Psoas muscle (tissue), 8 donors: ENCODE results near the gene CLPTM1. TPM values are rescaled to one million over a fixed set of nuclear protein-coding genes. Genes with fewer than 3 reads are reported as not detected.
A peak's percentile ranks its signal among the peaks of the same experiment; 100 is the strongest.

ENCODE experiments used
- ATAC-seq, 4 donors: fragments of 200-7000 bp; cut with Tn5 transposase; one replicate each; pipeline ENCODE4 v1.9.1; 2020; ENCODE audit warnings: moderate library complexity in 3 of 4, mild to moderate bottlenecking in 2 of 4
- DNase-seq, 2 donors: peaks; one replicate each; pipeline ENCODE4 v3.0.0-alpha.2; 2020
- H3K27ac ChIP-seq: fragments of 200-600 bp; one replicate; pipeline ENCODE4 v1.8.0; 2022
- H3K27me3 ChIP-seq, 3 donors: fragments of 200-600 bp in 1 of 3; one replicate each; pipeline versions ENCODE4 v1.6.1 to v1.8.0; 2013 to 2022; ENCODE audit warnings: low read length in 2 of 3, mild to moderate bottlenecking in 2 of 3, moderate library complexity in 1 of 3; ENCODE audit not compliant: insufficient read depth in 3 of 3
- H3K36me3 ChIP-seq, 2 donors: fragments of 200-600 bp in 1 of 2; one replicate each; pipeline versions ENCODE4 v1.6.1 to v1.8.0; 2013 to 2022; ENCODE audit warnings: low read depth in 1 of 2, mild to moderate bottlenecking in 1 of 2, moderate library complexity in 1 of 2; ENCODE audit not compliant: insufficient read depth in 1 of 2
- H3K4me1 ChIP-seq: fragments of 200-600 bp; one replicate; pipeline ENCODE4 v1.8.0; 2022
- H3K4me3 ChIP-seq: fragments of 200-600 bp; one replicate; pipeline ENCODE4 v1.8.0; 2022; ENCODE audit warnings: mild to moderate bottlenecking
- H3K9me3 ChIP-seq: fragments of 200-600 bp; one replicate; pipeline ENCODE4 v1.8.0; 2022
- CTCF ChIP-seq: fragments of 200-600 bp; IDR thresholded peaks from one replicate; pipeline ENCODE4 v1.8.0; 2022; ENCODE audit warnings: antibody characterized with exemption
- WGBS, 3 donors: extraction: QIAGEN DNeasy Blood & Tissue Kit; methylation state at CpG; one replicate each; pipeline versions ENCODE4 v1.1.6 to v1.1.7; 2013; 5-methylcytosine and 5-hydroxymethylcytosine counted together
- intact Hi-C, 2 donors: fragments of 100-400 bp; cut with DNase I; formaldehyde crosslinking; loops; one replicate each; pipeline versions ENCODE4 v1.11.0 to v1.14.2; 2022
- long read RNA-seq, 2 donors: library from polyadenylated mRNA; unstranded; transcript quantifications; one replicate each; pipeline ENCODE4 v2.0.0, GENCODE V29; 2021
- polyA plus RNA-seq, 3 donors: library from polyadenylated mRNA; stranded (reverse); fragments of 200-250 nt; gene quantifications; one replicate each; pipeline ENCODE4 v1.2.3, GENCODE V29; 2013
- total RNA-seq, 4 donors: library from RNA; stranded (reverse); fragmentation: NEBNext Ultra II Directional in 2 of 4; extraction: Animal tissue kit (Norgen Biotek cat#: 25700) in 2 of 4; gene quantifications; one replicate each; pipeline versions ENCODE4 v1.2.1 to v1.2.4, GENCODE V29; 2021 to 2023
- donor health status: healthy with polysubstance abuse.
- donor health status: DM: no; HTN: no; CAD: no; lungs with moderate emphysema.
- donor health status: Bipolar disorder and iron deficiency.
- donor health status: healthy.
- donor health status: DM: yes; HTN: yes; CAD: no.
- donor health status: DM: no; HTN: no; CAD: no.
- donor health status: DM: no; HTN: no; CAD: no.
- donor health status: DM: yes; HTN: yes; CAD: no.

CLPTM1 gene
- total RNA-seq (10 to 100 TPM; 78.4 to 98.7 (median 84.8) TPM), polyA plus RNA-seq (100 to 1,000 TPM in 1 of 3 donors, 10 to 100 TPM in 2; 77.7 to 129 (median 98.3) TPM)
- long read RNA-seq, donor 1, transcript CLPTM1-201 (14 exons, 2,604 nt): major isoform, 51 of 66 reads
- long read RNA-seq, donor 1, partial matches to known transcripts: 6 of 66 reads
- long read RNA-seq, donor 1, other reads (novel, unspliced or antisense): 9 of 66 reads
- long read RNA-seq, donor 2, transcript CLPTM1-201 (14 exons, 2,604 nt): major isoform, 74 of 110 reads
- long read RNA-seq, donor 2, partial matches to known transcripts: 34 of 110 reads
- long read RNA-seq, donor 2, other reads (novel, unspliced or antisense): 2 of 110 reads

GRCh38 chr19:44954649-44955504, at the start of gene CLPTM1:
CLPTM1 (plus strand) TSS chr19:44955380; CDS start chr19:44955396, 16 bp downstream.
- Histone ChIP-seq H3K4me1 (peaks cover 41% of the 10 kb centered on the region), H3K27ac (peak within 1 kb of the TSS; percentile 97), H3K9me3 (no peaks in the 10 kb centered on the region), H3K4me3 (peak within 1 kb of the TSS; percentile 78), H3K27me3 (no peaks in the 10 kb centered on the region), H3K36me3 (peaks cover 0 to 10% of the 10 kb centered on the region in 2 donors)
- intact Hi-C loops: loop anchor here in 1 of 2 donors (2.0 kb wide), 1 partner anchor 46 kb away; the partner anchor contains the start of gene RELB
- 0 to 1% (median 1%) methylated on average over 41 to 65 of the region's 65 CpGs for WGBS, 3 donors
- ATAC-seq: peak; percentile 96 to 98 (median 96)
- no peak for TF ChIP-seq CTCF
- peak; percentile 97 to 99 for DNase-seq

GRCh38 chr19:44905437-44906160, 49.6 kb upstream of the CLPTM1 start, which contains the start of gene APOE:
APOE (plus strand) TSS chr19:44905796; CDS start chr19:44906625, 829 bp downstream.
- TF ChIP-seq CTCF: no peak
- intact Hi-C loops: loop anchor here (5.0 to 10.0 kb wide), 2 partner anchors 149 to 152 kb away; no protein-coding TSS in a partner anchor
- Histone ChIP-seq H3K27me3 (peaks cover 0 to 32% (median 18%) of the 10 kb centered on the region in 3 donors), H3K36me3 (peaks cover 0 to 26% of the 10 kb centered on the region in 2 donors), H3K4me1 (no peaks in the 10 kb centered on the region), H3K27ac (no peak within 1 kb of the TSS), H3K4me3 (peak within 1 kb of the TSS; percentile 18), H3K9me3 (no peaks in the 10 kb centered on the region)
- 1% methylated on average over 18 to 20 of the region's 20 CpGs for WGBS, 3 donors
- ATAC-seq (peak in 1 of 4 donors; percentile 18), DNase-seq (no peak)

GRCh38 chr19:44907613-44908012, 47.6 kb upstream of the CLPTM1 start:
- H3K27me3 ChIP-seq: peaks cover 0 to 48% (median 18%) of the 10 kb centered on the region in 3 donors
- H3K4me3 ChIP-seq: no peak overlapping the region
- no peak for DNase-seq
- peaks cover 0 to 5% of the 10 kb centered on the region in 2 donors for H3K36me3 ChIP-seq
- intact Hi-C loops: loop anchor here (5.0 to 10.0 kb wide), 2 partner anchors 147 to 150 kb away; no protein-coding TSS in a partner anchor
- WGBS, 3 donors: 82 to 86% (median 83%) methylated on average over 12 of the region's 12 CpGs
- H3K4me1 ChIP-seq: no peaks in the 10 kb centered on the region
- no peak overlapping the region for H3K27ac ChIP-seq
- no peak for TF ChIP-seq CTCF
- no peak for ATAC-seq
- no peaks in the 10 kb centered on the region for H3K9me3 ChIP-seq

GRCh38 chr19:44908074-44908835, 46.9 kb upstream of the CLPTM1 start:
- intact Hi-C loops: loop anchor here (5.0 to 10.0 kb wide), 2 partner anchors 147 to 149 kb away; no protein-coding TSS in a partner anchor
- WGBS, 3 donors: 92 to 94% (median 93%) methylated on average over 43 to 46 of the region's 46 CpGs

More at GRCh38 chr19:44908074-44908835, 46.9 kb upstream of the CLPTM1 start:
- H3K4me3 ChIP-seq: no peak overlapping the region
- ATAC-seq (no peak), DNase-seq (no peak)
- H3K36me3 ChIP-seq: no peaks in the 10 kb centered on the region
- no peaks in the 10 kb centered on the region for H3K4me1 ChIP-seq
- peaks cover 0 to 53% (median 18%) of the 10 kb centered on the region in 3 donors for H3K27me3 ChIP-seq
- TF ChIP-seq CTCF: no peak
- no peaks in the 10 kb centered on the region for H3K9me3 ChIP-seq
- no peak overlapping the region for H3K27ac ChIP-seq
